WTC11 (cell line): Measurements from ENCODE around the gene ZNF343.

Source experiments
- CTCF ChIP-seq: fragments of 200-600 bp; IDR thresholded peaks from 2 replicates; pipeline ENCODE4 v1.8.0; 2022; ENCODE audit warnings: antibody characterized with exemption
- FOXK1 ChIP-seq: sonication (generic); formaldehyde crosslinking; IDR thresholded peaks from 2 replicates; pipeline ENCODE4 v1.8.0; 2022; ENCODE audit warnings: mild to moderate bottlenecking, moderate library complexity, missing genetic modification reagents
- GTF2I ChIP-seq: fragments of 250-450 bp; sonication (Bioruptor Pico); conservative IDR thresholded peaks from 2 replicates; pipeline ENCODE4 v1.4.0; 2021; ENCODE audit warnings: mild to moderate bottlenecking
- JAZF1 ChIP-seq: fragments of 250-450 bp; sonication (Bioruptor Pico); IDR thresholded peaks from 2 replicates; pipeline ENCODE4 v1.9.0; 2021; ENCODE audit warnings: moderate library complexity, mild to moderate bottlenecking, inconsistent platforms
- KAT7 ChIP-seq: sonication (generic); formaldehyde crosslinking; IDR thresholded peaks from 2 replicates; pipeline ENCODE4 v1.8.1; 2023; ENCODE audit warnings: missing genetic modification reagents, mild to moderate bottlenecking, borderline replicate concordance
- MXD4 ChIP-seq: fragments of 250-450 bp; sonication (Bioruptor Pico); IDR thresholded peaks from 2 replicates; pipeline ENCODE4 v1.8.0; 2021; ENCODE audit warnings: mild to moderate bottlenecking, moderate library complexity, borderline replicate concordance
- SP1 ChIP-seq: sonication (generic); formaldehyde crosslinking; conservative IDR thresholded peaks from 2 replicates; pipeline ENCODE4 v1.8.1; 2022; ENCODE audit warnings: missing genetic modification reagents
- TCF7 ChIP-seq: sonication (generic); formaldehyde crosslinking; IDR thresholded peaks from 2 replicates; pipeline ENCODE4 v1.8.0; 2022; ENCODE audit warnings: mild to moderate bottlenecking, low read depth, missing genetic modification reagents, moderate library complexity
- ZNF138 ChIP-seq: sonication (generic); formaldehyde crosslinking; conservative IDR thresholded peaks from 2 replicates; pipeline ENCODE4 v1.8.1; 2022; ENCODE audit warnings: mild to moderate bottlenecking, moderate library complexity, missing genetic modification reagents

GRCh38 chr20:2475850-2476741 lies 32.6 kb downstream of the ZNF343 start:
- no peak for TF ChIP-seq CTCF
- no peak for TF ChIP-seq TCF7 (CRISPR knock-in tag)
- no peak for TF ChIP-seq JAZF1
- no peak for TF ChIP-seq SP1 (CRISPR knock-in tag)
- TF ChIP-seq FOXK1 (CRISPR knock-in tag) = no peak
- no peak for TF ChIP-seq MXD4
- TF ChIP-seq GTF2I (CRISPR knock-in tag) = no peak
- no peak for TF ChIP-seq ZNF138 (CRISPR knock-in tag)
- no peak for TF ChIP-seq KAT7 (CRISPR knock-in tag)
